Endothelial cell of umbilical vein (primary cell): ENCODE results near the gene SULT4A1.

Experiments used
- EZH2 ChIP-seq: IDR thresholded peaks from 2 replicates; pipeline ENCODE4 v1.6.1; 2012; ENCODE audit warnings: borderline replicate concordance, low read depth, mild to moderate bottlenecking, moderate library complexity, low read length, inconsistent platforms; ENCODE audit not compliant: severe bottlenecking
- FOS ChIP-seq: IDR thresholded peaks from 2 replicates; pipeline ENCODE4 v1.6.1; 2011; ENCODE audit warnings: mild to moderate bottlenecking, low read length, moderate library complexity, borderline replicate concordance; ENCODE audit not compliant: insufficient read depth
- MYC ChIP-seq: IDR thresholded peaks from one replicate; pipeline ENCODE4 v1.6.1; 2011; ENCODE audit warnings: mild to moderate bottlenecking, low read depth, low read length
- POLR2A ChIP-seq: IDR thresholded peaks from 2 replicates; pipeline ENCODE4 v1.6.1; 2012; ENCODE audit warnings: low read depth, mild to moderate bottlenecking, control low read depth, low read length
- POLR2AphosphoS5 ChIP-seq: IDR thresholded peaks from 2 replicates; pipeline ENCODE4 v1.6.1; 2012; ENCODE audit warnings: low read depth, mild to moderate bottlenecking, control low read depth, low read length, moderate library complexity; ENCODE audit not compliant: insufficient read depth
- TF ChIP-seq, protein P1 (sequence below), 2 donors: IDR thresholded peaks; 1 replicate in 1 of 2; 2 replicates in 1 of 2; pipeline ENCODE4 v1.5.1; 2011; ENCODE audit warnings: low read length in 2 of 2, mild to moderate bottlenecking in 2 of 2, moderate library complexity in 2 of 2, control low read depth in 1 of 2, inconsistent platforms in 1 of 2, low read depth in 1 of 2; ENCODE audit not compliant: insufficient read depth in 1 of 2; ENCODE audit errors: extremely low read depth in 1 of 2
- TF ChIP-seq, protein P2 (sequence below): IDR thresholded peaks from 2 replicates; pipeline ENCODE4 v1.6.1; 2011; ENCODE audit not compliant: insufficient read depth, insufficient read length

DNA sequence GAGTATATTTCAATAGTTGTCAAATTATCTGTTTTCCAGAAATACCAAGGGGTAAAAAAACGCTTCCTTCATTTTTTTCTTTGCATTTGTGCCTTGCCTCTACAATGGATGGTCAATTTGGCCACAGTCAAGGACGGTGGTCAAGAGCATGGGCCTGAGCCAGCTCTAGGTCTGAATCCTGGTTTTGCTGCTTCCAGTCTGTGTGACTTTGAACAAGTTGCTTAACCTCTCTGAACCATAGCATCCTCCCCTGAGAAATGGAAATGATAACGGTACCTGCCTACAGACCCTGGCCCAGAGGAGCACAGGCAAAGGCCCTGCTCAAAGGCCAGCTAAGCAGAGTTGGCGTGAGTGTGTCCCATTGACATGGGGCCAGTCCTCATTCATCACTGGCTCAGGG, 26.4 kb upstream of the SULT4A1 start:
- TF ChIP-seq, protein P1, sequence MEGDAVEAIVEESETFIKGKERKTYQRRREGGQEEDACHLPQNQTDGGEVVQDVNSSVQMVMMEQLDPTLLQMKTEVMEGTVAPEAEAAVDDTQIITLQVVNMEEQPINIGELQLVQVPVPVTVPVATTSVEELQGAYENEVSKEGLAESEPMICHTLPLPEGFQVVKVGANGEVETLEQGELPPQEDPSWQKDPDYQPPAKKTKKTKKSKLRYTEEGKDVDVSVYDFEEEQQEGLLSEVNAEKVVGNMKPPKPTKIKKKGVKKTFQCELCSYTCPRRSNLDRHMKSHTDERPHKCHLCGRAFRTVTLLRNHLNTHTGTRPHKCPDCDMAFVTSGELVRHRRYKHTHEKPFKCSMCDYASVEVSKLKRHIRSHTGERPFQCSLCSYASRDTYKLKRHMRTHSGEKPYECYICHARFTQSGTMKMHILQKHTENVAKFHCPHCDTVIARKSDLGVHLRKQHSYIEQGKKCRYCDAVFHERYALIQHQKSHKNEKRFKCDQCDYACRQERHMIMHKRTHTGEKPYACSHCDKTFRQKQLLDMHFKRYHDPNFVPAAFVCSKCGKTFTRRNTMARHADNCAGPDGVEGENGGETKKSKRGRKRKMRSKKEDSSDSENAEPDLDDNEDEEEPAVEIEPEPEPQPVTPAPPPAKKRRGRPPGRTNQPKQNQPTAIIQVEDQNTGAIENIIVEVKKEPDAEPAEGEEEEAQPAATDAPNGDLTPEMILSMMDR (IDR thresholded peaks at IDR 0.05; ENCODE audit: extremely low read depth in 1 of 2, insufficient read depth in 1 of 2, low read depth in 1 of 2, low read length in 2 of 2), result no peak
- TF ChIP-seq POLR2A, result no peak
- TF ChIP-seq FOS, result no peak
- TF ChIP-seq, protein P2, sequence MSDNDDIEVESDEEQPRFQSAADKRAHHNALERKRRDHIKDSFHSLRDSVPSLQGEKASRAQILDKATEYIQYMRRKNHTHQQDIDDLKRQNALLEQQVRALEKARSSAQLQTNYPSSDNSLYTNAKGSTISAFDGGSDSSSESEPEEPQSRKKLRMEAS, result no peak
- no peak for TF ChIP-seq MYC
- TF ChIP-seq POLR2AphosphoS5, result no peak
- no peak for TF ChIP-seq EZH2
